Progenitor cell of endocrine pancreas (in vitro differentiated cells): Measurements from ENCODE around the gene RIMKLB. TPM values are rescaled to one million over a fixed set of nuclear protein-coding genes. Genes with fewer than 3 reads are reported as not detected.

Source experiments
- DNase-seq: peaks from one replicate; pipeline ENCODE4 v3.0.0; 2021; ENCODE audit warnings: low spot score; ENCODE audit not compliant: unreplicated experiment
- H3K27ac Mint-ChIP-seq: 2 replicates; pipeline ENCODE4 v1.8.0; 2021; ENCODE audit warnings: mild to moderate bottlenecking, moderate library complexity, mixed read lengths
- H3K27me3 Mint-ChIP-seq: 2 replicates; pipeline ENCODE4 v1.8.0; 2021; ENCODE audit warnings: mixed read lengths
- H3K36me3 Mint-ChIP-seq: 2 replicates; pipeline ENCODE4 v1.8.0; 2022; ENCODE audit warnings: mixed read lengths; ENCODE audit not compliant: insufficient read depth
- H3K4me1 Mint-ChIP-seq: 2 replicates; pipeline ENCODE4 v1.8.0; 2021; ENCODE audit warnings: low read depth, mixed read lengths
- H3K4me3 Mint-ChIP-seq: 2 replicates; pipeline ENCODE4 v1.8.0; 2021; ENCODE audit warnings: low read depth, mild to moderate bottlenecking, moderate library complexity, mixed read lengths
- H3K9me3 Mint-ChIP-seq: 2 replicates; pipeline ENCODE4 v1.8.0; 2021; ENCODE audit warnings: low read depth, mixed read lengths
- total RNA-seq: library from RNA; stranded (reverse); gene quantifications from 2 replicates; pipeline ENCODE4 v1.2.1, GENCODE V29; 2021
- TF ChIP-seq, protein P1 (sequence below): fragments of 200-600 bp; sonication (generic); IDR thresholded peaks from one replicate; pipeline ENCODE4 v1.5.0; 2021; ENCODE audit warnings: antibody characterized with exemption, mild to moderate bottlenecking; ENCODE audit not compliant: unreplicated experiment

Gene RIMKLB
- total RNA-seq, 1 donor from 2014 or later, result 154 TPM

DNA sequence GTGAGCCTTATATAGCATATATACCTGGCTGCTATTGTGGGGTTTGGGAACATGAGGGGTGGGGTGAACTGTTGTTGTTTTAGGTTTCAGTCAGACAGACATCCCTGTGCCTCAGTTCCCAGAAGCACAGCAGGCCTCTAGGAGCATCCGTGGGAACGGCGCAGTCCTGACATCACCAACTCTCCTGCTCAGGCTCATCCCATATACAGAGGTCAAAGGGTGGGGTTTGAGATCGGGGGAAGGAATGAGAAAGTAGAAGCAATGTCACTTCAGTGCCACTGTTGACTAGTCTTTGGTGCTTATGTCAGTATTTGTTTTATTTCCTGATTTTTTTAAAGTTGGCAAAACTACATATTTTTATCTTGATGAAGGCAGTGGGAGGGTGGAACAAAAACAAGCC lies 81.5 kb downstream of the RIMKLB start:
- Mint-ChIP-seq H3K27me3 (no peaks in the 10 kb centered on the region), H3K36me3 (peaks cover 15% of the 10 kb centered on the region), H3K4me1 (no peaks in the 10 kb centered on the region), H3K9me3 (no peaks in the 10 kb centered on the region), H3K4me3 (no peak overlapping the region), H3K27ac (peak overlapping the region; percentile 21)
- TF ChIP-seq, protein P1, sequence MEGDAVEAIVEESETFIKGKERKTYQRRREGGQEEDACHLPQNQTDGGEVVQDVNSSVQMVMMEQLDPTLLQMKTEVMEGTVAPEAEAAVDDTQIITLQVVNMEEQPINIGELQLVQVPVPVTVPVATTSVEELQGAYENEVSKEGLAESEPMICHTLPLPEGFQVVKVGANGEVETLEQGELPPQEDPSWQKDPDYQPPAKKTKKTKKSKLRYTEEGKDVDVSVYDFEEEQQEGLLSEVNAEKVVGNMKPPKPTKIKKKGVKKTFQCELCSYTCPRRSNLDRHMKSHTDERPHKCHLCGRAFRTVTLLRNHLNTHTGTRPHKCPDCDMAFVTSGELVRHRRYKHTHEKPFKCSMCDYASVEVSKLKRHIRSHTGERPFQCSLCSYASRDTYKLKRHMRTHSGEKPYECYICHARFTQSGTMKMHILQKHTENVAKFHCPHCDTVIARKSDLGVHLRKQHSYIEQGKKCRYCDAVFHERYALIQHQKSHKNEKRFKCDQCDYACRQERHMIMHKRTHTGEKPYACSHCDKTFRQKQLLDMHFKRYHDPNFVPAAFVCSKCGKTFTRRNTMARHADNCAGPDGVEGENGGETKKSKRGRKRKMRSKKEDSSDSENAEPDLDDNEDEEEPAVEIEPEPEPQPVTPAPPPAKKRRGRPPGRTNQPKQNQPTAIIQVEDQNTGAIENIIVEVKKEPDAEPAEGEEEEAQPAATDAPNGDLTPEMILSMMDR, result no peak
- DNase-seq, result no peak

DNA sequence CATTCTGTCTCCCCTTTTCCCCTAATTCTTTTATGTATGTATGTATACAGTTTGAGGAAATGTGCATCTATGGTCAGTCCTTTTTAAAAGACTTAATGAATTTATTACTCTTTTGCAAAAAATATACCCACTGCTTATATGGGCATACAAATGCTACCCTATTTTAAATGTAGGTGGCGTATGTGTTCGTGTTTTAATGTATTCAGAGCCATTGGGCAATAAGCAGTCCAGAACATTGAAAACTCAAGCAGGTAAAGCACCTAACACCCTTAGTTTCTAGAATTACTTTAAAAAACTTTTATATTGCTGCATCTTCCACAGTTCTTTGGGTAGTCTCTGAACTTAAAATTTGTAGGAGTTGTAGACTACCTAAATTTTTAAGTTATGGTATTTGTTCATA lies 82.1 kb downstream of the RIMKLB start:
- no peak overlapping the region for H3K4me3 Mint-ChIP-seq
- peaks cover 15% of the 10 kb centered on the region for H3K36me3 Mint-ChIP-seq
- DNase-seq, result no peak
- H3K9me3 Mint-ChIP-seq, result no peaks in the 10 kb centered on the region
- H3K4me1 Mint-ChIP-seq, result no peaks in the 10 kb centered on the region
- no peaks in the 10 kb centered on the region for H3K27me3 Mint-ChIP-seq
- H3K27ac Mint-ChIP-seq, result no peak overlapping the region
- TF ChIP-seq, protein P1, result no peak

DNA sequence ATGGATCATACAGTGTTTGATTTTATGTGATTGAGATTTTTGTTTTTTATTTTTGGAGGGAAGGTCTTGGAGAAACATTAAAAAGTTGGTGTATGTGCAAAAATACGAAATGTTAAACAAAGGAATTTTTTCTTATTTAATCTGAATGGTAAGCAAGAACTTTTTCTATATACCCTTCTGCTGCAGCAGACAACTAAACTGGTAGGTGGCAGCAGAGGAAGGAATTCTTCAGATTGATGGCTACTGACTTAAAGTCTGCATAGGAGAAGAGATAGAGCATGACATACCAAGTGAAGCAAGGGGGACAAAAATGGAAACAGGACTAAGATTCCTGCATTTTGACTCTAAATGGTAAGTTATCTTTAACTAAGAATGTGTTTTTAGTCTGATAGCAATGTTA lies 82.6 kb downstream of the RIMKLB start:
- H3K36me3 Mint-ChIP-seq, result peaks cover 15% of the 10 kb centered on the region
- no peaks in the 10 kb centered on the region for H3K4me1 Mint-ChIP-seq
- TF ChIP-seq, protein P1, result peak; percentile 65
- no peaks in the 10 kb centered on the region for H3K9me3 Mint-ChIP-seq
- H3K27me3 Mint-ChIP-seq, result no peaks in the 10 kb centered on the region
- no peak for DNase-seq
- no peak overlapping the region for H3K27ac Mint-ChIP-seq
- H3K4me3 Mint-ChIP-seq, result no peak overlapping the region

DNA sequence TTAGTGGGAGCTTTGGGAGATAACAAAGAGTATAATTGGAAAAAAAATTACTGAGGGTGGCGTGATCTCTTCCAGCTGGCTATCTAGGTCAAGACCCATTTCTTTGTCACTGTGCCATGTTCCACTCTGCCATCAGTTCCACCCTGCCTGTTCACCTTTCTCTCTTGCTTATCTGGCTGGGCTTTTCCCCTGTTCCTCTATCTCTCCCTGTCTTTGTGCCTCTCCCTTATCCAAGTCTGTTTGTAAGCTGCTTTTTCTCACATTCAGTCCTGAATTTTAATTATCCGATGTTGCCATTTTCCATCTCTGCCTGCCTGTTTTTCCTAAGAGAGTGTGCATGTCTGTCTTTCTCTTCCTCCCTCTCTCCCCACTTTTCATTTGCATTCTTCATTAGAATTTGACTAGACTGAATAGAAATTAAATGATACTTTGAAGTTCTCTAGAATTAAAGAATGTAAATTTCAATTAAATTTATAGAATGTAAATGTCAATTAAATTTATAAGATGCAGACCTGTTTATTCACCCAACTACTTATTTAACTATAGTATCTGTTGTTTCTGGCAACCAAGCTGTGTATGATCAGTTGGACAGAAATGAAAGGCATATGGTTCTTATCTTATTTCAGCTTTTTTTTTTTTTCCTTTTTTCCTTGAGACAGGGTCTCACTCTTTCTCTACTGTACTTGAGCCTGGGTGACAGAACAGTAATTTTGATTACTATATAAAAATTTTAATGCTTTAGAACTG lies 83.8 kb downstream of the RIMKLB start:
- TF ChIP-seq, protein P1, result no peak
- no peak for DNase-seq
- H3K27me3 Mint-ChIP-seq, result no peaks in the 10 kb centered on the region
- no peaks in the 10 kb centered on the region for H3K4me1 Mint-ChIP-seq
- no peaks in the 10 kb centered on the region for H3K9me3 Mint-ChIP-seq
- H3K36me3 Mint-ChIP-seq, result peaks cover 15% of the 10 kb centered on the region
- H3K4me3 Mint-ChIP-seq, result no peak overlapping the region
- H3K27ac Mint-ChIP-seq, result peak overlapping the region; percentile 36

DNA sequence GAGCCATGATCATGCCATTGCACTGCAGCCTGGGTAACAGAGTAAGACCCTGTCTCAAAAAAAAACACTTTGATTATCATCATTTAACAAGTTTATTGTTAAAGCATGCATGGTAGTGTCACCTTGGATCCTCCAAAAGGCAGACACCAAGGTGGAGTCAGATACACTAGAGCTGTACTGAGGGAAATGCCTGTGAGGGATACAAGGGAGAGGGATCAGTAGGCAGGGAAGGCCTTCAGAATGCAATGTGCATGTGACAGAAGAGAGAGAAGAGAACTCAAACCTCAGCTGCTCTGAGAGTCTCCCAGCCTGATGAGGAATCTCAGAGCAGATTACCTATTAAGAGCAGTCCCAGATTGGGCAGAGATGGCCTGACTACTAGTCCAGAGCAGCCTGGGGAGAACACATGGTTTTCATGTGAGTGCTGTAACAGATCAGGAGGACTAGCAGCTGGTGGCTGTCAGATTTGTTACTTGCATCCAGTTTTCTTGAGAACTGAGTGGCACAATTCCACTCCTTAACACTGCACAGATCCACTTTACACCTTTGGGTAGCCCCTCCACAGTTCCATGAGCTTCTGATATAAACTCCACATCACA lies 86.6 kb downstream of the RIMKLB start:
- Mint-ChIP-seq H3K4me3 (no peak overlapping the region), H3K9me3 (no peaks in the 10 kb centered on the region), H3K36me3 (peaks cover 5% of the 10 kb centered on the region), H3K27me3 (peaks cover 11% of the 10 kb centered on the region), H3K27ac (no peak overlapping the region), H3K4me1 (peaks cover 7% of the 10 kb centered on the region)
- TF ChIP-seq, protein P1, result no peak
- no peak for DNase-seq
